Tibial nerve (tissue), 4 donors: ENCODE data around the gene QSOX1.

Experiments
- EP300 ChIP-seq, 2 donors: sonication (generic); formaldehyde crosslinking; IDR thresholded peaks; one replicate each; pipeline ENCODE4 v1.6.1; 2017; ENCODE audit warnings: antibody characterized with exemption in 2 of 2, mild to moderate bottlenecking in 1 of 2
- POLR2A ChIP-seq, 2 donors: fragments of 450-650 bp; IDR thresholded peaks; one replicate each; pipeline ENCODE4 v1.6.1; 2017; ENCODE audit warnings: antibody characterized with exemption in 2 of 2, mild to moderate bottlenecking in 2 of 2, moderate library complexity in 2 of 2
- TF ChIP-seq, protein P1 (sequence below), 5 experiments: fragments of 200-600 bp in 3 of 5; fragments of 450-650 bp in 2 of 5; sonication (generic) in 3 of 5; IDR thresholded peaks; one replicate each; pipeline ENCODE4 v1.5.1; 2016 to 2019; ENCODE audit warnings: antibody characterized with exemption in 5 of 5, mild to moderate bottlenecking in 3 of 5, moderate library complexity in 2 of 5

DNA sequence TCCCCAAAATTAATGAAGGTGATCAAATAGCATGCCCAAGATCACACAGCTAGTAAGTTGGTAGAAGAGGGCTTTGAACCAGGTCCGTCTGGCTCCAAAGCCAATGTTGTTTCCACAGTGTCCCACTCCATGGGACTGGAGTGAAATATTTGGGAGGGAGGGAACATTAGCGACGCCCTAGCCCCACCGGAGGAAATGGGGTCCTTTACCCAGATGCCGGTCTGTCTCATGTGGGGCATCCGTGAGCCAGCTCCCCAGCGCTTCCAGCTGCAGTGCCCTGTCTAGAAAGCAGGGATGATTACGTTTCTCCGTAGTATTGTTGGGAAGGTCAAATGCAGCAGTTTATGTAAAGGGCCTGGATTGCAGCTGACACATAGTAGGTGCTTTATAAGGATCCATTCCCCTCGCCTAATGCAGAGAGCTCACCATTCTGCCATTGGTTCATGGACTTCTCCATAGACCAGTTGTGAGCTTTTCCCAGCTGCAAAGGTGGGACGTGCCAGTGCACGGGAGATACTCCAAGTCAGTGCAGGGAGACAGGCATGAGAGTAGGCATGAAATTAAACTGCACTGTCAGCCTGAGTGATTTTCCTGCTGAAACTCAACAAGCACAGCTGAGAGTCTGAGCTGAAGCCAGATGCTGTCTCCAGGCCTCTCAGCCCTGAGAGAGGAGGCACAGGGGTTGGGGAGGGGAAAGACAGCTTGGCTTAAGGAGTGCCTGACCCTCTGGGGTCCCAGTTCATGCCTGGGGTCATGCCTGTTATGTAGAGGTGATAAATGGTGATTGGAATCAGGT lies 24.7 kb downstream of the QSOX1 start:
- TF ChIP-seq, protein P1, sequence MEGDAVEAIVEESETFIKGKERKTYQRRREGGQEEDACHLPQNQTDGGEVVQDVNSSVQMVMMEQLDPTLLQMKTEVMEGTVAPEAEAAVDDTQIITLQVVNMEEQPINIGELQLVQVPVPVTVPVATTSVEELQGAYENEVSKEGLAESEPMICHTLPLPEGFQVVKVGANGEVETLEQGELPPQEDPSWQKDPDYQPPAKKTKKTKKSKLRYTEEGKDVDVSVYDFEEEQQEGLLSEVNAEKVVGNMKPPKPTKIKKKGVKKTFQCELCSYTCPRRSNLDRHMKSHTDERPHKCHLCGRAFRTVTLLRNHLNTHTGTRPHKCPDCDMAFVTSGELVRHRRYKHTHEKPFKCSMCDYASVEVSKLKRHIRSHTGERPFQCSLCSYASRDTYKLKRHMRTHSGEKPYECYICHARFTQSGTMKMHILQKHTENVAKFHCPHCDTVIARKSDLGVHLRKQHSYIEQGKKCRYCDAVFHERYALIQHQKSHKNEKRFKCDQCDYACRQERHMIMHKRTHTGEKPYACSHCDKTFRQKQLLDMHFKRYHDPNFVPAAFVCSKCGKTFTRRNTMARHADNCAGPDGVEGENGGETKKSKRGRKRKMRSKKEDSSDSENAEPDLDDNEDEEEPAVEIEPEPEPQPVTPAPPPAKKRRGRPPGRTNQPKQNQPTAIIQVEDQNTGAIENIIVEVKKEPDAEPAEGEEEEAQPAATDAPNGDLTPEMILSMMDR (IDR thresholded peaks at IDR 0.05), result no peak
- TF ChIP-seq POLR2A (IDR thresholded peaks at IDR 0.05) (no peak), EP300 (IDR thresholded peaks at IDR 0.05) (no peak)
